ENCODE measurements around the gene ALPK1.
A peak's percentile ranks its signal among the peaks of the same experiment; 100 is the strongest.

The ALPK1 gene

GRCh38 chr4:112296949-112297880 is at the start of gene ALPK1:
Gene ALPK1, plus strand, starts transcription at chr4:112297369.
- Mint-ChIP-seq H3K4me1 (peaks cover 22% of the 10 kb centered on the region), H3K27me3 (ENCODE audit: low read depth) (no peaks in the 10 kb centered on the region), H3K4me3 (peak within 1 kb of the TSS; percentile 81 to 89 (median 82)), H3K27ac (peak within 1 kb of the TSS; percentile 85 to 95 (median 92)), H3K9me3 (no peaks in the 10 kb centered on the region), H3K36me3 (ENCODE audit: low read depth) (no peaks in the 10 kb centered on the region)
- no peak for TF ChIP-seq CTCF (IDR thresholded peaks at IDR 0.05; ENCODE audit: unreplicated experiment in 3 of 3)

GRCh38 chr4:112251019-112251643 is 46.0 kb upstream of the ALPK1 start:
- Mint-ChIP-seq H3K4me3 (no peak overlapping the region), H3K9me3 (no peaks in the 10 kb centered on the region), H3K36me3 (ENCODE audit: low read depth) (peaks cover 13% of the 10 kb centered on the region), H3K4me1 (no peaks in the 10 kb centered on the region), H3K27ac (no peak overlapping the region), H3K27me3 (ENCODE audit: low read depth) (no peaks in the 10 kb centered on the region)
- no peak for TF ChIP-seq CTCF (IDR thresholded peaks at IDR 0.05; ENCODE audit: unreplicated experiment in 3 of 3)

DNA sequence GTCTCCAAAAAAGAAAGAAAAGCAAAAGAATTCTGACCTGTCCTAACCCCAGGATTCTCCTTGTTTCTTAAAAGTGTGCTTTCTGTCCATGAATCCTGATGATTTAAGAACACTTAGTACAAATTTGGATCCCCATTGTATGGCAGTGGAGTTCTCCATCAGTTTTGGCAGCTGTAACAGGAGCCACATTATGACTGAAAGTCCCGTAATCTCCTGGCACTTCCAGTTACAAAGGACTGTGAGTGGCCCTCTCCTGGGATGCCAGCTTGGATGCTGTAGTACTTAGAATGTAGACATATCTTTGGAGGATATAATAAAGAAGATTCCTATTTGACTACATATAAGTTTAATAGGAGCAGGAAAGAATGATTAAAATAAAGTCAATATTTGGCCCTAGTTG is 44.9 kb upstream of the ALPK1 start:
- Mint-ChIP-seq H3K4me3 (no peak overlapping the region), H3K36me3 (ENCODE audit: low read depth) (peaks cover 13% of the 10 kb centered on the region), H3K27ac (no peak overlapping the region), H3K4me1 (no peaks in the 10 kb centered on the region), H3K9me3 (no peaks in the 10 kb centered on the region), H3K27me3 (ENCODE audit: low read depth) (no peaks in the 10 kb centered on the region)
- TF ChIP-seq CTCF (IDR thresholded peaks at IDR 0.05; ENCODE audit: unreplicated experiment in 3 of 3) = no peak

DNA sequence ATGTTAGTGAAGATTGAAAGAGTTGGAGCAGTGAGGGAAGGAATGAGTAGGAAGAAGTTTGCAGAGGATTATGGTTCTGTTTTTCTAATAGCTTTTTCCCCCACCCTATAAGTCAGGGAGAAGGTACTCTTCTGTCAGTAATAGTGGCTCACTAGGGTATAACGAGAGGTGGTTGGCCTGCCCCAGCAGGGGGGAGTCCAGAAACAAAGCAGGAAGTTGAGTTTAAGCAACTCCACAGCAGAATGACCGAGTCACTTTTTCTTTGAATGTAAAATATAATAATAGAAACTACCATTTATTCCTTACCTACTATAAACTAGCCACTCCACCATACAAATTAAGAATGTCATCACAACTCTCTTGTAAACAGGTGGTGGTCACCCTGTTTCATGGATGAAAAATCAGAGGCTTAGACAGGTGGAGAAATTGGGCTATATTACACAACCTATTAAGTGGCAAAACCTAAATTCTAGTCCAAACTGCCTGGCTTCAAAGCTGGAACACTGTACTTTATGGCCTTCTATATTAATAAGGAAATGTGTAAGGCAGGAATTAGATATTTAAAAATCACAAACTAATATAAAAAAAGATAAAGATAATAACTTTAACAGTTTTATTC is 43.7 kb upstream of the ALPK1 start:
- Mint-ChIP-seq H3K4me3 (no peak overlapping the region), H3K9me3 (no peaks in the 10 kb centered on the region), H3K36me3 (ENCODE audit: low read depth) (peaks cover 13% of the 10 kb centered on the region), H3K4me1 (no peaks in the 10 kb centered on the region), H3K27me3 (ENCODE audit: low read depth) (no peaks in the 10 kb centered on the region), H3K27ac (no peak overlapping the region)
- no peak for TF ChIP-seq CTCF (IDR thresholded peaks at IDR 0.05; ENCODE audit: unreplicated experiment in 3 of 3)

DNA sequence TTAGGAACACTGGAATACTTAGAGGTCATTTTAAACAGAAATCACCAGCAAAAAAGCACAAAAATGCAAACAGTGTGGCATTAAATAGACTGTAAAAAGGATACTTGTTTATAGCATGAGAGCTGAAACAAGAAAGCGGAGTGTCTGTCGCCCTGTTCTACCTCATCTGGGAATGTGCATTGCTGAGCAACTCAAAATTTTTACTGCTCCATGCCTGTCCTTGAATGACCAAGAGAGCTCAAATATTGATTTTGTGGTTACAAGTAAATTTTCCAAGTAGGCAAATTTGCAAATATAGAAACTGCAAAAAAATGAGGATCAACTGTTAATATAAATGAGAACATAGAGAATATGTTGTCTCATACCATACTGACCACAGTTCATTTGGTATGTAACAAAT is 40.1 kb upstream of the ALPK1 start:
- Mint-ChIP-seq H3K27ac (no peak overlapping the region), H3K36me3 (ENCODE audit: low read depth) (peaks cover 17% of the 10 kb centered on the region), H3K4me1 (no peaks in the 10 kb centered on the region), H3K9me3 (no peaks in the 10 kb centered on the region), H3K4me3 (no peak overlapping the region), H3K27me3 (ENCODE audit: low read depth) (no peaks in the 10 kb centered on the region)
- TF ChIP-seq CTCF (IDR thresholded peaks at IDR 0.05; ENCODE audit: unreplicated experiment in 3 of 3) = no peak

All from nephron (organoid).